ENCODE measurements around the gene NFIA. TPM values are rescaled to one million over a fixed set of nuclear protein-coding genes. Genes with fewer than 3 reads are reported as not detected.

Gene NFIA
- total and polyA plus RNA-seq, 2 of the 13 experiments (the other 11 are each of a cell fraction or from before 2014, with no cell fraction given) = 14.7 to 28.5 TPM

DNA sequence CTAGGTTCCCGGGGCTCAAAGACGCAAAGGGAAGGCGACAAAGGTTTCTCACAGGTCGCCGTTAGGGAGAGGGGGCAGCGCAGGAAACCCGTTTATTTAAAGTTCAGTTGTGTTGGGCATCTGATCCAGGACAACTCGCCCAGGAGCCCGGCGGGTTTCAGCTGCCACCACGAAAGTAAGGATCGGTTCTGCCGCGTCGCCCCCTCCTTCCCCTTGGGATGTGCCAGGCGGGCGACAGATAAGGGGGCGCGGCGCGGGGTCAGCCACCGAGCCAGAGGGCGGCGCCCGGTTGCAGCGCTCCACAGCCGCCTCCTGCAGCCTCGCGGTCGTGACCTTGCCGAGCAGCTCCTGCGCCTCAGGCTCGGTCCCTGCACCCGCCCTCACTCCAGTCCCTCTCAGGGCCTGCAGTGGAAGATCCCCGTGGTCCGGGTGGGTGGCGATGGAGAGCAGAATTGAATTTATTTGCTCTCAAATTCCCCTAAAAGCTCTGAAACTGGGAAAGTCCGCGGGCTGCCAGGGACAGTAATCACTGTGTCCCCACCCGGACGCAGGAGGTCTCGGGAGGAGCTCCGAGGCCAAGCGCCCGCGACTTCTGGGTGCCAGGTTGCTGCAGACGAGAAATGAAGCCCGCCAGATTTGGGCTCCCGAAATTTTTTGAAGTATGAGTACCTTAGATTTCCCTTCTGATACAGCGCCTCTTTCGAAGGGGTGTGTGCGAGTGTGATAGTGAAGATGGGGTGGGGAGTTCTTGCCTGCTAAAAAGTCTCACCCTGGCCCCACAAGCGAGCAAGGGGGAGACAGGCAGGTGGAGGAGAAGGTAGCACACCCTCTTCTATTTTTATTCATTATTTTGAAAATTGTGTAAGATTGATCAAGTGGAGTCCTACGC, 28.4 kb upstream of the NFIA start (continued):
- TF ChIP-seq, protein P1, sequence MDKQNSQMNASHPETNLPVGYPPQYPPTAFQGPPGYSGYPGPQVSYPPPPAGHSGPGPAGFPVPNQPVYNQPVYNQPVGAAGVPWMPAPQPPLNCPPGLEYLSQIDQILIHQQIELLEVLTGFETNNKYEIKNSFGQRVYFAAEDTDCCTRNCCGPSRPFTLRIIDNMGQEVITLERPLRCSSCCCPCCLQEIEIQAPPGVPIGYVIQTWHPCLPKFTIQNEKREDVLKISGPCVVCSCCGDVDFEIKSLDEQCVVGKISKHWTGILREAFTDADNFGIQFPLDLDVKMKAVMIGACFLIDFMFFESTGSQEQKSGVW (CRISPR knock-in tag; IDR thresholded peaks at IDR 0.05; ENCODE audit: borderline replicate concordance) = no peak
- TF ChIP-seq ZNF782 (CRISPR knock-in tag; IDR thresholded peaks at IDR 0.05; ENCODE audit: borderline replicate concordance) (no peak), SMC3 (IDR thresholded peaks at IDR 0.05; ENCODE audit: low read length) (no peak), ZXDC (CRISPR knock-in tag; IDR thresholded peaks at IDR 0.05) (no peak), ZNF770 (CRISPR knock-in tag; IDR thresholded peaks at IDR 0.05) (no peak), ZBTB44 (CRISPR knock-in tag; IDR thresholded peaks at IDR 0.05) (no peak), REXO4 (CRISPR knock-in tag; IDR thresholded peaks at IDR 0.05; ENCODE audit: borderline replicate concordance) (no peak), RORA (CRISPR knock-in tag; IDR thresholded peaks at IDR 0.05) (no peak), NPAS2 (CRISPR knock-in tag; IDR thresholded peaks at IDR 0.05; ENCODE audit: borderline replicate concordance) (no peak), MED8 (CRISPR knock-in tag; IDR thresholded peaks at IDR 0.05; ENCODE audit: insufficient replicate concordance) (no peak), YEATS2 (CRISPR knock-in tag; IDR thresholded peaks at IDR 0.05; ENCODE audit: borderline replicate concordance) (no peak), KLF6 (CRISPR knock-in tag; IDR thresholded peaks at IDR 0.05) (peak; percentile 45; the same call in 1 of the 2 replicates), THAP11 (CRISPR knock-in tag; IDR thresholded peaks at IDR 0.05) (no peak), NR1H2 (CRISPR knock-in tag; IDR thresholded peaks at IDR 0.05; ENCODE audit: borderline replicate concordance, low read depth) (no peak), GABPB1 (CRISPR knock-in tag; IDR thresholded peaks at IDR 0.05) (peak; percentile 55; the same call in 1 of the 2 replicates), ZNF136 (CRISPR knock-in tag; IDR thresholded peaks at IDR 0.05; ENCODE audit: low read depth) (no peak), ZNF619 (CRISPR knock-in tag; IDR thresholded peaks at IDR 0.05) (no peak), ZNF850 (CRISPR knock-in tag; conservative IDR thresholded peaks at IDR 0.05) (no peak), ASH2L (IDR thresholded peaks at IDR 0.05; ENCODE audit: insufficient read length, low read depth, low read length) (no peak), ZNF773 (CRISPR knock-in tag; IDR thresholded peaks at IDR 0.05; ENCODE audit: borderline replicate concordance) (no peak)
